IMR-90 (cell line): ENCODE data around the gene PIP4K2A. TPM values are rescaled to one million over a fixed set of nuclear protein-coding genes. Genes with fewer than 3 reads are reported as not detected.

Experiments
- ATAC-seq: fragments of 200-7000 bp; cut with Tn5 transposase; 2 replicates; pipeline ENCODE4 v1.9.1; 2020; ENCODE audit warnings: low read depth, mild to moderate bottlenecking, moderate library complexity
- BruUV-seq: library from RNA; stranded (reverse); fragments of 400-500 nt; replicated peaks from 2 replicates; lab custom pipeline; 2021; lab: Mats Ljungman, UMichigan
- CTCF ChIA-PET: fragments of 300-600 bp; formaldehyde crosslinking; extraction: SDS; loops from one replicate; lab custom pipeline; 2021; ENCODE audit warnings: antibody characterized with exemption; lab: Yijun Ruan, JAX
- POLR2A ChIA-PET: fragments of 300-600 bp; sonication (Branson Sonifier 250); formaldehyde crosslinking; loops from one replicate; lab custom pipeline; 2022; ENCODE audit warnings: antibody characterized with exemption; ENCODE audit not compliant: unreplicated experiment; lab: Charles Lee
- DNase-seq: peaks from one replicate; pipeline ENCODE4 v3.0.0; 2013
- H2AFZ ChIP-seq: replicated peaks from 2 replicates; pipeline ENCODE3; 2013; ENCODE audit warnings: low read length, mild to moderate bottlenecking; ENCODE audit not compliant: poor library complexity
- H2AK5ac ChIP-seq: 2 replicates; pipeline ENCODE4 v1.6.1; 2013; ENCODE audit warnings: low read depth, low read length, inconsistent platforms
- H2AK9ac ChIP-seq: replicated peaks from 2 replicates; pipeline ENCODE3; 2013; ENCODE audit warnings: mild to moderate bottlenecking, low read depth, low read length, moderate library complexity; ENCODE audit not compliant: poor library complexity
- H2BK120ac ChIP-seq: 2 replicates; pipeline ENCODE4 v1.6.1; 2013; ENCODE audit warnings: low read depth, low read length, inconsistent platforms
- H2BK15ac ChIP-seq: 3 replicates; pipeline ENCODE4 v1.6.1; 2013; ENCODE audit warnings: low read depth, low read length, inconsistent platforms
- H2BK20ac ChIP-seq: 2 replicates; pipeline ENCODE4 v1.6.1; 2013; ENCODE audit warnings: low read depth, mild to moderate bottlenecking, inconsistent platforms, low read length, moderate library complexity
- H2BK5ac ChIP-seq: 2 replicates; pipeline ENCODE4 v1.6.1; 2013; ENCODE audit warnings: mild to moderate bottlenecking, low read depth, low read length, inconsistent platforms; ENCODE audit not compliant: poor library complexity, severe bottlenecking
- H3K14ac ChIP-seq: replicated peaks from 2 replicates; pipeline ENCODE4 v1.6.1; 2013; ENCODE audit warnings: low read depth, low read length, inconsistent platforms
- H3K18ac ChIP-seq: 2 replicates; pipeline ENCODE4 v1.6.1; 2013; ENCODE audit warnings: low read depth, low read length, control low read depth
- H3K23ac ChIP-seq: 2 replicates; pipeline ENCODE4 v1.6.1; 2013; ENCODE audit warnings: low read depth, low read length, inconsistent platforms
- H3K27ac ChIP-seq: 2 replicates; pipeline ENCODE4 v1.5.1; 2013; ENCODE audit warnings: mild to moderate bottlenecking, control low read depth, low read length; ENCODE audit not compliant: insufficient read depth
- H3K27me3 ChIP-seq: 2 replicates; pipeline ENCODE4 v1.6.1; 2013; ENCODE audit warnings: low read length; ENCODE audit not compliant: control insufficient read depth, insufficient read depth
- H3K36me3 ChIP-seq: 2 replicates; pipeline ENCODE4 v1.6.1; 2013; ENCODE audit warnings: low read length, mixed read lengths; ENCODE audit not compliant: control insufficient read depth, insufficient read depth
- H3K4ac ChIP-seq: 2 replicates; pipeline ENCODE4 v1.6.1; 2013; ENCODE audit warnings: low read depth, low read length, inconsistent platforms
- H3K4me1 ChIP-seq: 2 replicates; pipeline ENCODE4 v1.6.1; 2013; ENCODE audit warnings: low read length, mixed read lengths; ENCODE audit not compliant: control insufficient read depth, insufficient read depth
- H3K4me2 ChIP-seq: 2 replicates; pipeline ENCODE4 v1.6.1; 2013; ENCODE audit warnings: low read depth, mild to moderate bottlenecking, control low read depth, low read length, moderate library complexity
- H3K4me3 ChIP-seq: 2 replicates; pipeline ENCODE4 v1.5.1; 2013; ENCODE audit warnings: low read depth, mild to moderate bottlenecking, control low read depth, low read length, moderate library complexity; ENCODE audit not compliant: insufficient read depth
- H3K56ac ChIP-seq: 2 replicates; pipeline ENCODE4 v1.6.1; 2013; ENCODE audit warnings: low read length, inconsistent platforms; ENCODE audit not compliant: insufficient read depth; ENCODE audit errors: extremely low read depth
- H3K79me1 ChIP-seq, 2 experiments: 2 replicates each; pipeline ENCODE4 v1.6.1; 2013; ENCODE audit warnings: low read length in 2 of 2, inconsistent platforms in 1 of 2, low read depth in 1 of 2
- H3K9ac ChIP-seq: 2 replicates; pipeline ENCODE4 v1.6.1; 2013; ENCODE audit warnings: low read depth, low read length, control low read depth
- H3K9me1 ChIP-seq: 2 replicates; pipeline ENCODE4 v1.6.1; 2013; ENCODE audit warnings: low read length, inconsistent platforms; ENCODE audit not compliant: insufficient read depth
- H3K9me3 ChIP-seq: 2 replicates; pipeline ENCODE4 v1.6.1; 2013; ENCODE audit warnings: low read length; ENCODE audit not compliant: control insufficient read depth, insufficient read depth
- H4K20me1 ChIP-seq: 2 replicates; pipeline ENCODE4 v1.6.1; 2013; ENCODE audit warnings: low read length, inconsistent platforms; ENCODE audit not compliant: insufficient read depth
- H4K5ac ChIP-seq: 2 replicates; pipeline ENCODE4 v1.6.1; 2013; ENCODE audit warnings: mild to moderate bottlenecking, low read depth, low read length, control low read depth
- H4K8ac ChIP-seq, 2 experiments: 2 replicates each; pipeline ENCODE4 v1.6.1; 2013; ENCODE audit warnings: low read depth in 2 of 2, low read length in 2 of 2, control low read depth in 1 of 2, inconsistent platforms in 1 of 2
- H4K91ac ChIP-seq: 2 replicates; pipeline ENCODE4 v1.6.1; 2013; ENCODE audit warnings: low read depth, low read length, inconsistent platforms; ENCODE audit not compliant: insufficient read depth
- CHD1 ChIP-seq: IDR thresholded peaks from 2 replicates; pipeline ENCODE4 v1.6.1; 2012; ENCODE audit warnings: low read depth, low read length, improper control_type of control experiment
- RCOR1 ChIP-seq: IDR thresholded peaks from 2 replicates; pipeline ENCODE4 v1.6.1; 2012; ENCODE audit warnings: mild to moderate bottlenecking, low read length, improper control_type of control experiment; ENCODE audit not compliant: insufficient replicate concordance
- WGBS, 2 experiments: methylation state at CpG; one replicate each; pipeline versions ENCODE4 v1.1.5 to v1.1.7; 2013; ENCODE audit warnings: missing lambda C conversion rate in 2 of 2; ENCODE audit not compliant: insufficient read length in 1 of 2; ENCODE audit errors: extremely low coverage in 2 of 2; 5-methylcytosine and 5-hydroxymethylcytosine counted together
- dilution Hi-C: fragments of 300-500 bp; cut with HindIII; formaldehyde crosslinking; loops from one replicate; pipeline ENCODE4 v1.14.3; 2018; ENCODE audit warnings: low sequenced_read_pairs; ENCODE audit not compliant: unreplicated experiment
- in situ Hi-C: fragments of 300-500 bp; cut with MboI; formaldehyde crosslinking; loops from 3 replicates; pipeline ENCODE4 v1.14.3; 2019; ENCODE audit warnings: low sequenced_read_pairs, inconsistent platforms, mixed read lengths
- intact Hi-C: fragments of 100-400 bp; cut with micrococcal nuclease; formaldehyde crosslinking; loops from 2 replicates; pipeline ENCODE4 v1.10.0; 2022
- polyA plus RNA-seq, 3 experiments: library from polyadenylated mRNA; depleted of rRNA; stranded (reverse); fragments of >200 nt; gene quantifications; 2 replicates each; pipeline ENCODE4 v1.2.3, GENCODE V29; 2012; ENCODE audit warnings: low replicate concordance in 1 of 3
- total RNA-seq: library from RNA; depleted of rRNA; stranded (reverse); fragments of >200 nt; gene quantifications from 2 replicates; pipeline ENCODE4 v1.2.3, GENCODE V29; 2012

The PIP4K2A gene
- total and polyA plus RNA-seq, 2 of the 4 experiments (the other 2 are of a cell fraction), result 9.8 to 18.1 TPM

DNA sequence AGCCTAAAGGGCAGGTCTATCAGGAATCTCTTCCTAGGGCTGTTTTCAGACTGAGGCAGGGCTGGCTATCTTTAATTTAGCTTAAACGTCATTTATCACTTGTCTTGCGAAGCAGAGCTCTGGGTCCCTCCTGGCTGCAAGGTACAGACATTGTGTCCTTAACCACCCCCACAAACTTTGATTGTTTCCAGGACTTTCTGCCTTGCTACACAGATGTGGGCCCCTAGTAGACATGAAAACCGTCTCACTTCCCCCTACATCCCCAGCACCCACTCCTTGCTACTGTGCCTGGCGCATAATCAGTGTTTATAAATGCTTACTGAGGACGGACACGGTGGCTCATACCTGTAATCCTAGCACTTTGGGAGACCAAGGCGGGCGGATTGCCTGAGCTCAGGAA is 54.5 kb downstream of the PIP4K2A start:
- POLR2A ChIA-PET, result no interaction called here
- ATAC-seq (no peak), DNase-seq (no peak)
- Histone ChIP-seq H3K9me3 (no peaks in the 10 kb centered on the region), H2BK120ac (no peak overlapping the region), H3K27me3 (no peaks in the 10 kb centered on the region), H4K20me1 (no peaks in the 10 kb centered on the region; the same call in 1 of the 2 replicates), H3K18ac (no peak overlapping the region), H3K36me3 (no peaks in the 10 kb centered on the region), H2BK20ac (no peak overlapping the region), H4K91ac (no peak overlapping the region), H3K56ac (no peak overlapping the region), H2BK15ac (no peak overlapping the region; the same call in 2 of the 3 replicates), H2AK5ac (no peak overlapping the region), H2AK9ac (no peak overlapping the region), H3K23ac (no peak overlapping the region), H4K5ac (no peak overlapping the region), H3K4me2 (no peak overlapping the region), H3K4me3 (no peak overlapping the region), H3K79me1 (peaks cover 40 to 67% of the 10 kb centered on the region in 2 experiments), H3K4ac (no peak overlapping the region), H3K9ac (no peak overlapping the region), H3K9me1 (peaks cover 10% of the 10 kb centered on the region), H4K8ac (no peak overlapping the region), H3K27ac (no peak overlapping the region), H2BK5ac (no peak overlapping the region), H3K4me1 (peaks cover 11% of the 10 kb centered on the region), H2AFZ (no peak overlapping the region), H3K14ac (no peak overlapping the region)
- in situ Hi-C loops (no loop called here), intact Hi-C loops (no loop called here), dilution Hi-C loops (no loop called here)
- CTCF ChIA-PET, result interaction anchor here (0.7 kb wide), 1 partner anchor 27 kb away, joined by 4 read pairs; no protein-coding TSS in a partner anchor
- TF ChIP-seq RCOR1 (no peak), CHD1 (no peak)
- WGBS, 2 experiments, result 85% methylated on average over 4 of the region's 8 CpGs; no CpG with 5 or more reads in 1 of the 2 experiments
- no TSS peak for BruUV-seq
